HG02678 (cell line): Measurements from ENCODE around the gene TFAP2E.

Experiments
- ATAC-seq: cut with Tn5 transposase; IDR thresholded peaks from one replicate; pipeline ENCODE4 v1.9.1; 2021; ENCODE audit warnings: mild to moderate bottlenecking, moderate library complexity; ENCODE audit not compliant: unreplicated experiment

TFAP2E gene

DNA sequence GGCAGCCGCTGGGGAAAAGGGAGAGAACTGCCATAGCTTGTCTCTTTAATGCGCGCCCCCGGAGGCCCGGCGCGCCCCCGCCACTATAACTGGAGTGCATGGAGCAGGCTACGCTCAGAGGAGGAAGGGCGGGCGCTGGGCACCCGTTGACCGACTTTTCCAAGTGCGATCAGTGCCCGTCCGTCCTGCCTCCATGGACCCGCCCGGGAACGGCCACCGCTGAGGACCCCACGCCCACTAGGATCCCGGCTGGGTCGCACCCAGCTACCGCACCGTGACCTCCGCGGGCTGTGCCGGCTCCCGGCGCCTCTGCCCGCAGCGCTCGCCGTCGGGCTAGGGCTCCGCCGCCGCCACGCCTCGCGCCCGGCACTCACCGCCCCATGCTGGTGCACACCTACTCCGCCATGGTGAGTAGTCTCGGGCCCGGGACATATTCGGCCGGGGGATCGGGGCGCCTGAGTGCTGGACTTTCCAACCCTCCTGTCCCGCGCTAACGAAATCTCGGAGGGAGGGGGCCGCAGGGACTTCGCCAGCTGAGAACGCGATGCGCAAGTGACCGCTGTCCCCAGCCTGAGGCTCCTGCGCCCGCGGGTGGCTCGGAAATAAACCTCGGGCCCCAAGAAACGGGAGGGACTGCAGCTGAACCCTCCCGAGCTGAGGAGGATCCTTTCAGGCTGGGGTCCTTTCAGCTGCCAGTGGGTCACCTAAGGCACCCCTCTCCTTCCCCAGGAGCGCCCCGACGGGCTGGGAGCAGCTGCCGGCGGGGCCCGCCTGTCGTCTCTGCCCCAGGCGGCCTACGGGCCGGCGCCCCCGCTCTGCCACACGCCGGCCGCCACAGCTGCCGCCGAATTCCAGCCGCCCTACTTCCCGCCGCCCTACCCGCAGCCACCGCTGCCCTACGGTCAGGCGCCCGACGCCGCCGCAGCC lies at the start of gene TFAP2E:
TSS of gene TFAP2E (plus strand) at position 117 of the 927 bp plus-strand sequence. CDS start at position 381, 264 bp downstream.
- ATAC-seq, result no peak

DNA sequence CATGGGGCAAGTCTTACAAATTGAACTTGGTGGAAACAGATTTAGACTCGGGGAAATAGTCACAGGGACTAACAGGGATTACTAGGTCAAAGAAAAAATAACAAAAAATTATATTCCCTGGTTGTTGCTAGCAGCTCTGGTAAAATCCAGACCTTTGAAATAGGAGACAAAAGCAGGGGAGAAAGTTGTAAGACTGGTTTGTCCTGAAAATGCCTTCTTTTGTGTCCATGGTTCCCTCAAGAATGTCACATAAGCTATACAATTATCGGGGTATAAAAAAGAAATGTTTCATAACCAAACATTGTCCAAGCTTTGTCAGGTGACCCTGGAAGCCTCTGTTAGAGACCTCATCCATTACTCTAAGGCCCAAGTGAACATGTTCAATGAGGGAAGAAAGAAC lies 49.0 kb upstream of the TFAP2E start:
- ATAC-seq, result no peak

DNA sequence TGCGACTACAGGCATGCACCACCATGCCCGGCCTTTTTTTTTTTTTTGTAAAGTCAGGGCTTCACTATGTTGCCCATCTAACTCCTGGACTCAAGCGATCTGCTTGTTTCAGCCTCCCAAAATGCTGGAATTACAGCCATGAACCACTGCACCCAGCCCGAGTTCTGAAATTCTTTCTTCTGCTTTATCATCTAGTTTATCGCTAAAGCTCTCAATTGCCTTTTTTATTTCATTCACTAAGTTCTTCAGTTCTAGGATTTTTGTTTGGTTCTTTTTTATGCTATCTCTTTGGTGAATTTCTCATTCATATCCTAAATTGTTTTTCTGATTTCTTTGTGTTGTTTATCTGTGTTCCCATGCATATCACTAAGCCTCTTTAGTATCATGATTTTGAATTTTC lies 42.9 kb upstream of the TFAP2E start:
- no peak for ATAC-seq

DNA sequence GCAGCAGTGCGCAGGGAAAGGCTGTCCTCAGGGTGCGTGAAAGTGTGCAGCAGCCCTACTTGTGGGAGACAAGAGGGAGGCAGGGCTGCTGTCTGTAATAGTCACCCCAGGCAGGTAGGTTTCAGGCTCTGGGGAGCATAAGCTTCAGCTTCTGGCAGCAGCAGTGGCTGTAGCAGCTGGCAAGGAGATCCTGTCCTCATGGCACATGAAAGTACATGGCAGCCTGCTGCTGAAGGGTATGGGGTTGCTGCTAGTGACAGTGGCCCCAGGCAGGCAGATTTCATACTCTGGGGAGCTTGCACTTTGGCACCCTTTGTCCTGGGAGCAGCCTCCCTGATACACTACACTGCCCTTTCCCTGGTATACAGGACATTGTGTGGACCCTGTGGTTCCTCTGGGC lies 42.2 kb upstream of the TFAP2E start:
- no peak for ATAC-seq

DNA sequence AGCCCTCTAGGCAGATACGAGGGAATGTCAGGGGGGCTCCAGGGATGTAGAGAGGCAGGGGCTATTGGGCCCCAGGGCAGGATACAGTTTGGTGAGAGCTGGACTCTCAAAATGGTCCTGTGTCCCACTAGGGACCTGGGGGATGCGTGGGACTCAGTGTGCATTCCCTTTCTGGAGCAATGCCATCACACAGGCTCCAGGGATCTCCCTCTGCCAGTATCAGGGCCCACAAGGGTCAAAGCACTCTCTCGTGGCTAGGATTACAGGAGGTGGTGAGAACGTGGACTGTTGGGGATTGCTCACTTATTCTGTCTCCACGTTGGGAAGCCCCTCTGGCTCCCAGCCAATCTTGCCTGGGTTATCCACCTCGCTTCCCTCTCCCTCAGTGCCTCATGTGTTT lies 41.7 kb upstream of the TFAP2E start:
- ATAC-seq, result no peak

DNA sequence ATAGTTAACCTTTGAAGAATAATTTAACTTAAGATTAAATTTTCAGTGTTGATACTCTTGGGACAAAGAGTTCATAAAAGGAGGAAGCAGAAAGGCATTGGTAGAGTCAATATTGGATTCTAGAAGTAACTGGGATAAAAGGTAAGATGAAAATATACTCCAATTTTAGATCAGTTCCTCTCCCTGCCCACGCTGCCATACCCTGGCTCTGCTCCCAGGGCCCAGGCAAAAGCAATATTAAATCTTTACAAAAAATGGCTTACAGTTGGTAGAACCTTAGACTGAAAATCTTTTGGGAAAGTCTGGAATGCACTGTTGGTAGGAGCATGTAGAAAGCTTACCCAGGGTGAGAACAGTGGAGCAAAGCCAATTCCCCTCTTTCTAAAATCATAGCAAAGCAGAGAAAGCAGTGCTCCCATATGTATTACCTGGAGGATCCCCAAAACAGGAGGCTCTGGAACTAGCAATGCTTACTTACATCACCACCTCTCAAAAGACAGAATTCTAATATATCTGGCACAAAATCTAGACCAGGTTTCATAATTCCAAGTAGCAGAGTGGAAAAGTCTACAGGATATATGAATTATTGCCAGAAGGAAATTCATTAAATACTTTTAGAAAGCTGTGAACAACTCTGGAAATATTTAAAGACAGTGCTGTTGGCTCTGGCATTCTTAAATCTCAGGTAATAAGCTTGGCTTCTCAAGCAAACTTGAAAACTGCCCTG lies 40.5 kb upstream of the TFAP2E start:
- ATAC-seq, result no peak

DNA sequence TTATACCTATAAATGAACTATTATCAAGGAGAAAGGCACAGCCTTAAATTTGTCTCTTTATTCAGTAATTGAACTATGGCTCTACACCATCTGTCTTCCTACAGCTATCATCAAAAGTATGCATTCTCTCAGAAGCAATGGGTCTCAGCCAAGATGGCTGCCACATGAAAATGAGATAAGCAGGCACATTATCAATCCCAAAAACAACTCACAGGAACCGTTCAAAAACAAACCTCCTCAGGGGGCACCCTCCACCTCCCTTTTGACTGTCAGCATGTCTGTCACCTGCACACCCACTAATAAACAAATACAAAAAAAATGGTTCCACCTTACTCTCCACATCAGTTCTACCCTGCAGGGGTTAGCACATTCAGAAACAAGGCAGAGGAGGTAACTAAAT lies 39.5 kb upstream of the TFAP2E start:
- no peak for ATAC-seq

DNA sequence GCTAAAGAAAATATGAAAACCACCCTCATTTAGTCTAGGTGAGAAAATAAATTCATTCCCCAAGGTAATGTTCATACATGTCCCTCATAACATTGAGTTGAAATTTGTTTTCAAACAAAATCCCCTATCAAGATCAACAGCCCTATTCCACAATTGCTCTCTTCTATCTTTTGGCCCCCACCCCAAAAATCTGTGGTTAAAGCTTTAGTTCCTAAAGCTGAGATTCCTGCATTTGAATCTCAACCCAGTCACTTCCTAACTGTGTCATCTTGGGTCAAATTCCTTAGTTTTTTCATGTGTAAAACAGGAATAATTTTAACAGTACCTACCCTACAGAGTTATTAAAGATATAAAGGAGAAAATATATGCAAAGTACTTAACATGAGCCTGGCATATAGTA lies 37.9 kb upstream of the TFAP2E start:
- no peak for ATAC-seq

DNA sequence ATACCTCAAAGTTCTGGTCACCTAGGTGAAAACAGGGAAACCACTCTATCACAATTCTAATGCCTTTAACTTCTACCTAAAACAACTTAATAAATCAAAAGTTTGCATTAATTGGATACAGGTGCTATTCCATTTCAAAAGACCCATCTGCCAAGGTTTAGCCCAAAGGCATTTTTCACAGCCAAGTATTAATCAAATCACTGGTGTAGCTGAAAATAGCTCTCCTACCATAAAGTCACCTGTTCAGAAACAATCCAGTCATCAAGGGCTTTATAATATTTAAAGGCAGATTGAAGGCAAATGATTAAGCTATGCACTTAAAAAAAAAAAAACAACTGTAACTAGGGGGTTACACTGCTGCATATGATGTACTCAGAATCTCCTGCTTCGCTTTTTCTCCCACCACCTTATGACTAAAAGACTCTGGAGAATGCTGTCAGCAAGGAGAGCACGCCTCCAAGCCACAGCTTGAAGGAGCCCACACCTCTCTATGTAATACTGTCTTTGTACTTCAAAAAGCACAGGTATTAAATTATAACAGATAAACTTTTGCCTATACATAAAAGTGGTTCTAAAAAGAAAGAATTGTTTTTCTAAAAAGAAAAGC lies 36.5 kb upstream of the TFAP2E start:
- ATAC-seq, result no peak

DNA sequence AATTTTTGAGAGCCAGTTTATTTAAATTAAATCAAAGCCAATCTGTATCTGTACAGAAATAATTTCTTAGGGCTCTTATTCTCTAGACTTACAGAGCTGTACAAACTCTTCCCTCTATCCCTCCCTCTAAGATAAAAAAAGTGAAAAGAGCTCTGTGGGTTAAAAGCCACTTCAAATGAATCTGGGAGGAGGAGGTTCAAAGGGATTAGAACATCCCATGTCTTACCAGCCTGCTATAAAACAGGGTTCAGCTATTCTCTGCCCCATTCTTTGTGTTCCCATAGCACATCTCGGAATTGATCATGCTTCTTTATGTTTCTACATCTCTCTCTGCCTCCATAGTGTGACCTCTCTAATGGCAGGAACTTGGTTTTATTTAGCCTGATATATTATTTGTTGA lies 35.3 kb upstream of the TFAP2E start:
- ATAC-seq, result no peak

DNA sequence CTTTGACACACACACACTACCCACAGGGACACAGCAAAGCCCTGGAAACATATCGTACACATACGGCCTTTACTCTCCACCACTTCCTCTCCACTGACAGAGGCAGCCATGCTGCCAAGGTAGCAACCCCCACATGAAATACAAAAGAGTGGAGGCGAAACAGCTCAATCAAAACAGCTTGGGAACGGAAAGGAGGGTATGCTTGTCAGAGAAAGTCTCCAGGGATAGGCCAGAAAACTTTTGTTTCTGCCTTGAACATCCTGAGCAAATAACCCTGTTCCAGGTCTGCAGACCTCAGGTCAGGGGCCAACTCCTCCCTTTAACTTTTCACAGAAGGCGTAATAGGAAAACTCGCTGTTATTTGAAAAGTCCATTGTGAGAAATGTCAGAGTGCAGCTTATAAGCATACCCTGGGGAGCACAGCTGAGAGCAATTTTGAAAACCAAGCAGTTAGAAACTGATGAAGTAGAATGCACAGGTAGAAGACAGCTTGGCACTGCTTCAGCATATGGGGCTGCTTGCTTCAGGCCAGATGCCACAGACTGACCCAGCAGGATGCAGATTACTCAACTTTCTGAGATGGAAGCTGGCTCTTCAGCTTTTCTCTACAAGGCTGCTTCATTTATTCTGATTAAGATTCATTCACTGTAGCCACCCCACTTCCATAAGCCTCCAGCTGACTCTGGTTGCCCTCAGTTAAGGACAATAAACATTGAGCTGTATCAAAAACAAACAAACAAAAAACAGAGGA lies 33.9 kb upstream of the TFAP2E start:
- no peak for ATAC-seq

DNA sequence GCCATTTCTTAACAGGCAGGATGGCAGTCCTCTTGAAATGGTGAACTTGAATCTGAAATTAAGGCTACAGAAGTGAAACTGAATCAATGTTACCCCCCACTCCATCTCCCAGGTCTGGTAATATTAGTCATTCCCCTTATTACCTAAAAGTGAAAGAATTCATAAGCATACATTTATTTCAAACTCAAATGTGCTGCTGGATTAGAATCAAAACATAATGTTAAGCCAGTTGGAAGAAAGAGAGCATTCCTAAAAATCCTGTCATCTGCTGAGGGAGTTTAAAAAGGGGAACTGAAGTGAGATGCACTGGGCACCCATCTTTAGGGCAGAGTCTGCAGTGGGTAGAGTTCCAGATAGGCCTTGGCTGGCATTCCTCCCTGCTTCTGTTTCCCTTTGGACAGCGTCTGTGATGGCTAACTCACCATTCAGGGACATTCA lies 33.3 kb upstream of the TFAP2E start:
- ATAC-seq, result no peak

DNA sequence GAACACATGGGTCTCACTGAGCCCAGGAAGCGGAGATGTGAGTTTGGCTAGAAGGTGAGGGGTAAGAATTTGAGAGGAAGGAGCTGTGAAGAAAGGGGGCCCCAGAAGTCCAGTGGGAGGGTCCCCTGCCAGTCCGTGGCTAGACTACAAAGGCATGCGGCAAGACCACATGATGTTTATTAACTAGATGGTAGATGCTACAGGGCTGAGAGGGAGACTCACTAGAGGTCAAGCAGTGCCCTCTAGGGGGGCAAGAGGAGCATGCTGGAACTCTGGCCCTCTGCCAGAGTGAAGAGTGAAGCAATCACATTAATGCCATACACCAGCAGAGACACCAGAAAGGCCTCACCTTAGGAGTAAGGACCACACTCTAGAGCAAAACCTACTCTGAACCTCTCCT lies 28.1 kb upstream of the TFAP2E start:
- ATAC-seq, result no peak

DNA sequence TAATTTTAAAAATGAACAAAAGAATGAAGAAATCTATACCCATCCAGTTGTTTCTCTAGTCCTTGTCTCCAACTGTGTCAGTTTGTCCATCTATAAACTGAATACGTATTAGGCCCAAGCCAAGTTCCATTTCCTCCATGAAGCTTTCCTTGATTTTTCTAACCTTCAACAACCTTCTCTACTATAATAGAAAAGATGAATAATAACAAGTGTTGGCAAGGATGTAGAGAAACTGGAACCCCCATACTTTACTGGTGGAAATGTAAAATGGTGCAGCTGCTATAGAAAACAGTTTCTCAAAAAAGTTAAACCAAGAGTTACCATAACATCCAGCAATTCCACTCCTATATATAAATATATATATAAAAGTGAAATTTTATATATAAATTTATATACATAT lies 26.5 kb upstream of the TFAP2E start:
- ATAC-seq, result no peak

DNA sequence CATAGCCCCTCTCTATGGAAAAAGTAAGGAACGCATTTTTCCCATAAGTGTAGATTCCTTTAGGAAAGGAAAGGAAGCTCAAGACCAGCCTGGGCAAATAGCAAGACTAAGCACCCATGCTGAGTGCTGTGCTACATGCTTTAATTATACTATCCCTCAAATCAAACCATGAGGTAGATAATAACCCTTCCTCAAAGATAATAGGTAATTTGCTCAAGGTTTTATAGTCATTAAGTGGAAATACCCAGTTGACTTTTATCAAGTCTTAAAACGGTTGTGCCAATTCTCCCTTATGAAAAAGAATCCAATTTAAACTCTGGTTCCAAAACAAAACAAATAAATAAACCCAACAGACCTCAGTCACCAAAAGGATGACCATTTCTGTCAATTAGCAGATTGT lies 19.3 kb upstream of the TFAP2E start:
- no peak for ATAC-seq

DNA sequence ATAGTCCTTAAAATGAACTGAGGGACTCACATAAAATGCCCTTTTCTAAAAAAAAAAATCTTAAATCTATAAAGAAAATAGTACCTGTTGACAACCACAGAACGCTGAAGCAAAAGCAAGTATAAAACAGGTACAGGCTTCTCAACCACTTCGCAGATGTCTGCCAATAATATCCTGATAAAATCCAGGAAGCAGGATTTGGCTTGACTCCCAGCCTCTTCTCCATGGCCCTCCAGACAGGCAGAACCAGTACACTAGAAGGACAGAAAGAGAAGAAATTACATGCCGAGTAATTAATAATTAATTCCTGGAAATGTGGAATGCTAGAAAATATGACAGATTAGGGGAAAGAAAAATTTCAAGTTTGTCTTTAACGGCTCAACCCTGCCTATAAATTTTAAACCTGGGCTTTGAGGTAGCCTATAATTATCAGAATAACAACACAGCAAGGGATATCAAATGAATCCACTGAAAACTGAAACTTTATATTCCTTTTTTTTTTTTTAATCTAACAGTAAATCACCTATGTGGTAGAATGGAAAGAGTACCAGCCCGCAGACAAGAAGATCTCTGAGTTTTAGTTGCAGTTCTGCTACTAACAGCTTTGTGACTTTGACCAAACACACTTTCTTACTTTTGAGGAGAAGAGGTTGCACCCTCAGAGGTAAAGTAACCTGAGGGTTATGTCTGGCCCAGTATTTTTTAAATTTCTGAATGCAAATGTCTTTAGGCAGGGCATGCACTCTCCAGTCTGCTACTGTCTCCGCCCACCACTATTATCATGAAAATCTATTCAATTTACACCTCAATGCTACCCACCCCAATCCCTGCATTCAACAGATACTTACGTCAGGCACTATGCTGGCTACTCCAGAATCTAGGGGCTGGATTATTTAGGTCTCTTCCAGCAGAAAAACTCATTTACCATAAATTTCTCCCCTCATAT lies 18.6 kb upstream of the TFAP2E start:
- no peak for ATAC-seq

DNA sequence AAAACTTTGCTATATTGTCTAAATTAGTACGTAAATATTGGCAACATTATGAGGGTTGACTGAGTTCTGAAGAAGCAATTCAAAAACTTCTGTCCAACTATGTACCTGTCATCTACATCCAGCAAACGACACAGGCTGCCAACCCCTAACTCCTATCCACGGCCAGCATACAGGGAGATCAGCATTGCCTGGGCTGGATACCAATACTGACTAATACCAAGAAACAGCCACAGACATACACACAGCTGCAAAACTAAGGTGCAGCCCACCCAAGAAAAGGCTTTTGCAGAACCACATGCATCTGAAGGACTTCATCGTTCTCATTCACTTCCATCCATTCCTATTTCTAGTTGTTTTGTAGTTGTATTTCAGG lies 17.9 kb upstream of the TFAP2E start:
- no peak for ATAC-seq

DNA sequence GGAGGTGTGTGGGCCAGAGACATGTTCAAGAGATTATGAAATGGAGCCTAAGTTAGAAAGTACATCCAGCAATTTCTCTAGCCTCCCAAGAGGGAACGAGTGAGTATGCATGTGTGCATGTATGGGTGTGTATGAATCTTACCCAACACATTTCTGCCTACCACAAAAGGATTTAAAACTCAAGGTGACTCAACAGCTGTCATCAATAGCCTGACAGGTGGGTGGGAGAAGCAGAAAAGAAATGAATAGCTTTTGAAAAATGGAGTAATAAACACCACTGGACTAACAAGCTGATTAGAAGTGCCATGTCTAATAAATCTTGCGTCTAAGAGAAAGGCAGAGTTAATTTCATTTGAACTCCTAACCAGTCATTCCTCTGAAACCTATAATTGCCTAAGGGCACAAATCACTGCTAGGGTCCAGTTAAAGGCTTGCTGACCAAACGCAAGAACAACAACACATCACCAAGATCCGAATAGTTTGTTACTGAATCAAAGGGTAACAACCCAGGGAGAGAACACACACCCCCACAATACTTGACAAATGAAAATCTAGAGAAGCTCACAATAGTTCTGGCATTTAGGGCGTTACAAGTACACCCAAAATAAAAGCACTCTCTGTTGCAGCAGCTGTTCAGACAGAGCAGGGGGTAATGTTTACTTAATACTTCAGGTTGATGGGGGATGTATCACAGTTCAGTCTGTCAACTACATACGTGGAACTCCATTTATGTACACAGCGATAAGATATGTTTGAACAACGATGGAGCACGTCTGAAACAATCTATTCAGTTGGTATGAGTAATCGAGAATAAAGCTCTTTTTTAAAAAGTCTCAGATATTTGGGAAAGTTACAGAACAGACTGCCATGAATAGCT lies 17.3 kb upstream of the TFAP2E start:
- no peak for ATAC-seq
